DMS53 (cell line): ENCODE measurements around the gene ITIH4.

Source experiments
- DNase-seq: peaks from one replicate; lab custom pipeline; 2025; lab: John Stamatoyannopoulos, UW

Gene ITIH4

DNA sequence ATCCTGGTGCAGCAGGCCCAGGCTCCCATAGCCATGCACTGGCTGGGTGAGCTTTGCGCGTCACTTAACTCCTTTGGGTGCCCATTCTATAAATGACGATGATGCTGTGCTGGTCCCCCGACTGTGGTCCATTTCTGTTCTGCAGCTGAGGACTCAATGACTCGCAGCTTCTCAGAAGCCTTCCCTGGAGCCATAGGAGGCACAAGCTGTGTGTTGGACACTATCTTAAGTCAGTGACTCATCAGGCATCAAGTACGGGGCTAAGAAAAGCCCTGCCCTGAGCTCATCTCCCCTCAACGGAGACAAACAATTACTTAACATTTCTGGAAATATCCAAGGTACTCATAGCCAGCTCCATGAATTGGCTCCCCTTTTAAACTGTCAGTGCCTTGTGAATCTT lies 18.1 kb upstream of the ITIH4 start:
- DNase-seq = no peak

DNA sequence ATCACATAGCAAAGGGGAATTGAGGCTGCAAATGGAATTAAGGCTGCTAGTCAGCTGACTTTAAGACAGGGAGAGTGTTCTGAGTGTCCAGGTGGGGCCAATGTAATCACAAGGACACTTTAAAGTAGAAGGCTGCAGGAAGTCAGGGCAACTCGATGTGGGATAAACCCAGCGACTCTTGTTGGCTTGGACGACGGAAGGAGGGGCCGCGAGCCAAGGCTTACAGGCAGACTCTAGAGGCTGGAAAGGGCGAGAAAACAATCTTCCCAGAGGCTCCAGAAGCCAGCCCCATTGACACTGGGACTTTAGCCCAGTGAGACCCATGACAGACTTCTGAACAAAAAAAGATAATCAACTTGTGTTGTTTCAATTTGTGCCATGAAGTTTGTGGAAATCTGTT lies 17.3 kb upstream of the ITIH4 start:
- no peak for DNase-seq

DNA sequence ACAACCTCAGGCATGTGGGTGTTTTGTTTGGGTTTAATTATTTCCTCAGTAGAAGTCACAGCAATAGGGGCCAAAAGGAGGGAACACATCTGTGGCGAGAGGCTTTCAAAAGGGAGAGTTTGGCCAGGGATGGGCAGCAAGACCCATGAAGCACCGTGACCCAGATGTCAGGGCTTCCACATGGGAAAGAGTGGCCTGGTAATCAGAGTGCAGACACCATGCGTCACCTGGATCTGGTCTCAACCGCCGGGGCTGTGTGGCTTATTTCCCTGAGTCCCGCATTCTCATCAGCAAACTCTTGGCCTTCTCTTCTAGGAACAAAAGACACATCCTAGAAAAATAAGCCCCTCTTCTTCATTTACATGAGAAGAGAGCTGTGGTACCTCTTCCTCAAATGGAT lies 16.8 kb upstream of the ITIH4 start:
- DNase-seq = no peak

DNA sequence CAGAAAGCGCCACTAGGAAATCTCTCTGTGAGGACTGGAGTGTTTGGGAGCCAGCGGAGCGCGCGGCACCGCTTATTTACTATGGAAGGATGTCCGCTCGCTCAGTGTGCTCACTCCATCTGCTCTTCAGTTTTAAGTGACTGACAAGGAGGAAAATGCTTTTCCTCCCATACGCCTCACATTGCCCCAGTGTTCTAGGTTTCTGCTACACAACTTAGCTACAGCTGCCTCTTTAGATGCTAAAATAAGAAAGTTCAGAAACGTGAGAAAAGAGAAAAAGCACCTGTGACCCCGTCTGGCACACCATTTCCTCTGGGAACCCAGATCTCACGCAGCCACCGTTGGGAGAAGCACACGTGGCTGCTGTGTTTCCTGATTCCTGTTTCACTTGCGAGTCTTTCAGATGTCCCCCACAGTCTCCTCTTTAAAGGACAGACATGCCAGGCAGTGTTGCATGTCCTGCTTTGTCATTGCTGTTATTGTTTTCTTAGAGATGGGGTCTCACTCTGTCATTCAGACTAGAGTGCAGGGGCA lies 16.0 kb upstream of the ITIH4 start:
- no peak for DNase-seq

DNA sequence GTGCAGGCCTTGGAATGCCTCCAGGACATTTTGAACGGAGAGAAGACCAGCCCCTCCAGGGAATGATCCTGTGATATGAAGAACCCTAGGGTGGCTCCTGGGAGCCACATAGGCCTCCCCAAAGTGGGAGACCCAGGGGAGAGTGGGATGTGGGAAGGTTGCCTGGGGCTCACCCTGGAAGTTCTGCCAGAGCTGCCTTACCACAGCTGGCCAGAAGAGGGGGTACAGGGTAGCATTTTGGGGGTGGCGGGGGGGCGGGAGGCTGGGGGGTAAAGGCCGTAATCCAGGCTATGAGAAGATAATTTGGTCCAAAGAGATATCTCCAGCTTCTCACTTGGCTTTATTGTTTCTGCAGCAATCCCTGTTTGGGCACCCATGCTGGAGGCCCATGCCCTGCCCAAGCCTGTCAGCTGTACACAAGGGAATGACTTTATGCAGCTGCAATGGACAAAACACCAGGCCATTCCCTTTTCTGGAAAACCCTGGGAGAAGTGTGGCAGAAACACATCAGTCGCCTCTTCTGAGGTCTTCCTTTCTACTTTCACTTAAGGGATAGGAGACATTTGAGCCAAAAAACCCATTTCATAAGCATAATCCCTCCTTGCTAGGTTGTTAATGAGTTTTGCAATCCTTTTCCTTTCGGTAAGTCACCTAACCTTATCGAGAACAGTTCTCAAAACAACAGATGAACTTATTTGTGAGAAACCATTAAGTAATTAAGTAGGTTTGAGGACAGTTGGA lies 15.4 kb upstream of the ITIH4 start:
- no peak for DNase-seq

DNA sequence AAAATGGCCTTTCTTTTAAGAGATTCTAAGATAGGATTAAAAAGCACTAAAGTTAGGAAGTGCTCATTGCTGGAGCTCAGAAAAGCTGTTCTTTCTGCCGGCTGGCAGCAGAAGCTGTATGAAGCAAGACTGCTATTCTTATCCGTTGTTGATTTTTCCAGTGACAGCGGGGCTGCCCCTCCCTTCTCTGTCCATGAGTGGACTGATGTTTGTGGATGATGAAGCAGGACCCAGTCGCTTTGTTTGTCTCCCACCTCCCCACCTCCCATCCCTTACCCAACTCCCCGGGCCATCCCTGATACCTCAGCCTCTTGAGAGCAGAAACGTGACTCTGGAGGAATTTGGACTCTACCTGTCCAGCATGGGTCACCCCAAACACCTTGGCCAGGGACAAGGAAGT lies 14.7 kb upstream of the ITIH4 start:
- DNase-seq = peak; percentile 2

DNA sequence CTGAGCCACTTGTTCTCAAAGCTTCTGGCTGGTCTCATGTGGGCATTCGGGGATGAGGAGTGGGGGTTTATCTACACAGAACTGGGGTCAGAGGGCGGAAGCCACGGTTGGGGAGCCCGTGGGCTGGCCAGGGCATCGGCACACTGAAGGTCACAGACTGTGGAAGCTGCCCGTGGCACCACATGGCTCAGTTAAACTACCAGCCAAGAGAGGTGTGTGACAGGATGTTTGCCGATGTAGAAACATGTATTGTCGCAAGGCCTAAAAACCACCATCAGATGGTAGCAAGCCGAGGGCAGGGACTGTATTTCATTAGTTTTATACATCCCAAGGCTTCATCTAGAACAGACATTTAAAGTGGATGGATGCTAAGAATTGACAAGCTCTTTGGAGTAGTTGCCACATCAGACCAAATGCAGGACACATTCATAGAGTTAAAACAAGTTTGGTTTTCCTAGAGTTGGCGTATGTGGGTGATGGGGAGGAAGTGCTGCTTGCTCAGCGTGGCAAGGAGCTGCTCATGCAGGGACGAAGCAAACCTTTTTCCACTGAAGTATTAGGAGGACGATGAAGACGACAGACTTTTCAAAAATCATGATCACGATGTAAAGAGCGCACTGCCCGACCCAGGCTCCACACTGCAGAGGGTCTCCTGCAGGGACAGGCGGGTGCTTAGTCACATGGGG lies 14.0 kb upstream of the ITIH4 start:
- no peak for DNase-seq

DNA sequence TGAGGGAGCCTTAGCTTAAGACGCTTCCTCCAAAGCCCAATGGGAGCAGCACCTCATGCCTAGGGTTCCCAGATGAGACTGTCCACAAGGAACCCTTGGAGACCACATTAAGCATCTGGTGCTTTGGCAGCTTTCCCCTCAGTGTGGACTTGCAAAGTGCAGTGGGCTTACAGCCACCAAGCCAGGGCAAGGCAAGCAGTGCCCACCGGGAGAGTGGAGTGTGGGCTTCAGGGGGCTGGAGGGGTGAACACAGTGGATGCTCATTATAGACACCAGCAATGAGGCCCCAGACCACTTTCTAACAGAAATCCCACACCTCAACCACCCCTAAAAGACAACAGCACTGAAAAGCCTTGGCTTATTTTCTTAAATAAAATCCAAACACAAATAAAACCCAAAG lies 13.4 kb upstream of the ITIH4 start:
- DNase-seq = no peak

DNA sequence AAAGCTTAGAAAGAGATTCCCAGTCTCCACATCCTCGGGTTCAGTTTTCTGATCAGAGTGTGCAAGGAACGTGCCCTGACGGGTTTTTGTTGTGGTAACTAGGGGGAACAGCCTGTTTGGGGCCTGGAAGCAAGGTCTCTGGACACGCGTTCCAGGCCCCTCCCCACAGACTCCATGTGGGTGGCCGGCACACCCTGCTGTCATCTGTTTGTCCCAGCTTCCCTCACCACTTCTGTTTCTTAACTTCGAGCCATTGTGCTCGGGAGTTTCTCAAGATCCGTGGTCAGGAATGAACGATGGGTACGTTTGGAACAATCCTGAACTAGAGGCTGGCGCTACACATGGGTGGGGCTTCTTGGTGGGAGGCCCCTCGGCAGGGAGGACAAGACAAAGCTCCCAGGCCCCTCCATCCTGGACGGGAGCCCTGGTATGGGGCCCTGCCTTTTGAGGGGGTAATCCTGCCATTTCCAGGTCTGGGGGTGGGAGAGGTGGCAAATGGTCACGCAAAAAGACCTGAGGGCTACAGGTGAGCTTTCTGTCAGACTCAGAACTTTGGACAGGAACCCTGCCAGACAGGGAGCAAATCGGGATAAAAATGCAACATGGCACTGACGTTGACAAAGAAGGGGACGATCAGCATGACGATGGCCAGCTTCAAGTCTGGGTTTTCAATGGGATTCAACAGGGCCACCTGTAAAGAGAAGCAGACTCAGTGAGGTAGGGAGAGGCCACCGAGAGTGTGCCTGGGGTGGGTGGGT lies 12.8 kb upstream of the ITIH4 start:
- DNase-seq = no peak

DNA sequence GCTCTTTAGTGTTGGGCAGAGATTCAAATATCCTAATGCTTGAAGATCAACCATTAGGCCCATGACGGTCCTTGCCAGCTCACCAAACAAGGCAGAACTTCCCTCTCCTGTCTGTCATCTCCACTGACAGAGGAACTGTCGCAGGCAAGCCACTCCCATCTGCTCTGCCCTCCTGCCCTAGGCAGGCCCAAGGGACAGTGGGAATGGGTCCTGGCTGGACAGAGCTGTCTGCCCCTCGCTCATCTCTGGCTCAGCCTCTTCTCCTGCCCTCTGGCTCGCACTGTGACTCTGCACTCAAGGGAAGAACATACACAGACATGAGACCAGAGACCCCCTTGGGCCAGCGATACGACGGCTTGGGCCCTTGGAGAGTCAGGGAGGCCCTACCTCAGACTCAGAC lies 12.0 kb upstream of the ITIH4 start:
- no peak for DNase-seq

DNA sequence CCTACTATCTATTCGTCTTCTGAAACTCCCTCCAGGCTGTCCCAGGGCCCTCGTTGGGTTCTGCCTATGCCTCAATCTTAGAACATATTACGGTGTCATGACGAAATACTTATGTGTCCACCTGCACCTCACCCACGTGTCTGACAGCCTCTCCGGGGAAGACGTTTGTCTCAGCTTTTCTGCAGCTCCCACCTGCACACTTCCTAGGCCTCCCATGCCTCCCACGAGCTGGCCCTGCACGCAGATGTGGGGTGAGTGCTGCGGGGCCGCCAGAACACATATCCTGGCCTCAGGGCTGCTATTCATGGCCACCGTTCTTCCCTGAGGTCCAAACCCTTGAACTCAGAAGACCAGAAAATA lies 11.5 kb upstream of the ITIH4 start:
- no peak for DNase-seq

DNA sequence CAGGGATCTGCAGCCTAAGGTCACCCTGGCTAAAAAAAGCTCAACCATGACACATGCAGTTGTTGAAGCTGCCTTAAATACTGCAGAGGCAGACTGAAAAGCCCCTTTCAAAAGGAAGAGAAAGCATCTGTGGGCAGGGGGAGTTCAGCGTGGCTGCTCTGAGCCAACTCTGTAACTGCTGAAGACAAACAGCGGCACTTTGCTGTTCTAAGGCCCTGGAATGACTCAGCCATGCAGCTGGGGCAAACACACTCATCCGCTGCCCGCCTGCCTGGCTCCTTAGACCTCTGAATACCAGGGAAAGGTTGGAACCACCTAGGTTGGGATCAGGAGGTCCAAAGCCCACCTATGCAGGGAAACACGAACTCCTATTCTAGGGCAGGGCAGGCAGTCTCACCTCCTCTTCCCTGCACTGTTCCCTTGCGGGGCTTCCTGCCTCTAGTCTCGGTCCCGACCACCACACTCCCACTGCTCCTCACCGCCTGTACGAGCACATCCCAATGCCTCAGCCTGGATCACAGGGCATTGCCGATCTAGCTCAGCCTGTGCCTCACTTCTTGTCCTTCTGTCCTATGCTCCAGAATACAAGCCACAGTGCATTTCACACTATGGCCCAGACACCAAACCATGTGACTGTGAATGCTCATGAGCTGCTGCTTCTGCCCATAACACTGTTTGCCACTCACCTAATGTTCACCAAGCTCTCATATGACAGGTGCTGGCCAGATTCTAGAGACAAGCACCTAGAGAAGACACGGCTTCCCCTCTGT lies 10.9 kb upstream of the ITIH4 start:
- DNase-seq = no peak

DNA sequence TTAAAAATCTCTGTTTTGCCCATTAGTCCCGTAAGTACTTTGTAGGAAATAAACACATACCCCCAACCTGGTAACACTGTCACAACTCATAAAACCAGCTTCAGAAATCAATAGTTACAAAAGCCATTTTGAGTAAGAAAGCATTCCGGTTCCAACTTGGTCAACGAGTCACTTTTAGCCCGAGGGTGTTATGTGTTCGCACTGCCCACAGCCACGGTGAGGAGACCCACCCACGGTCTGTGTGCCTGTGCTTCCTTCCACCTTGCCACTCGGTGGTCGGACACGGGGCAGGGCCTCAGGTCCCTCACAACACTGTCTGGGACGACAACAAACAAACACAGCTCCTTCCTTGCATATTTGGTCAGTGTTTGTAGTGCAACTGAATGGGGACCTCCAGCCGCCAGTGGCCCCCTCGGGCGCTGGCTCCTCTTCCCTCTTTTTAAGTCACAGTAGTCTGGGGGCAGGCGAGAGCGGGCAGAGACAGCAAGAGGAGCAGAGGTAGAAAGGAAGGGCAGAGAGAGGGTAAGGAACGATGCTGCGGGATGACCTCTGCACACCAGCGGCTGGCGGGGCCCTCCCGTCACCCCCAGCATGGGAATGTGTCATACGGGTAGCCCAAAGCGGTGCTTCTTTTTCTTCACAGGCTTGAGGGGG lies 9.5 kb upstream of the ITIH4 start:
- DNase-seq = no peak

DNA sequence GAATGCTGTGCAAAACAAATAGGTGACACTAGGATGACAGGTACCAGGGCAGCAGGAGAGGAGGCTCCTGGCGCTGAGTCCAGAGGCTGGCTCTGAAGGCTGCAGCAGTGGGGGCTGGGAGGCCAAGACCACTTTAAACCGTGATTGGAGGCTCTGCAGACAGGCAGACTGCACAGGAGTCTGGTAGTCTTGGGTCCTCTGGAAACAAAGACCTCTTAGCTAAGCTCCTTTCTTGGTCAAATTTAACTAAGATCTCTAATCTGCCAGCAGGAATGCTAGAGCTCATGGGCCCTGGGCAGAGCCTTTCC lies 8.8 kb upstream of the ITIH4 start:
- DNase-seq = no peak

DNA sequence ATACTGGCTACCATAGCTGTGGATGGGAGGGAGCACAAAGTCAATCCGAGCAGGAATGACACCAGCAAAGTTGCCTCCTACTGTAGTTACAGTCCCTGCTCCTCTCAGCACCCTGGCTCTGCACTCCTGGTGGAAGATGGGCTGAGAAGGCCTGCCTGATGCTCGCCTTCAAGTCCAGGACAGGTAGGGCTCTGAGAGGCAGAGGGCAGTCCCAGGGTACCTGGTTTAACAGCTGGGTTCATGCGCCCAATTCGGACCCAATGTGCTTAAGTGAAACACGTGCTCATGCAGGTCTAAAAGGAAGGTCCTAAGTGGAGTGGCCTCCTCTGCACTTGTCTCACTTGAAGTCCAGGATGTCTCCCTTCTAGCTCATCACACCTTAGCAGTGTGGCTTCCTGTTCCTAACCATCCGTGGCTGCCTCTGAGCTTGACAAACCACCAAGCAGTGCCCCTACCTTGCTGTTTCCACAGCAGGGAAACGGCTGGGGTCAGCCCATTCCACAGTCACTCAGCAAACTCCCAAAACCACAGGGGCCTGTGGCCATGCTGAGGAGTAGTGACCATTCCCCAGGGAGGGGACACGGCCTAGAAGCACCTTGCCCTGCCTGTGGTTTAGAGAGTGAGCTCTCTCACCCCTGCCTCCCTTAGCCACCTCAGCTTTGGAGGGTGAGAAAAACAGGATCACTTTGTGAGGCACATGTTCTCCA lies 8.2 kb upstream of the ITIH4 start:
- DNase-seq = no peak

DNA sequence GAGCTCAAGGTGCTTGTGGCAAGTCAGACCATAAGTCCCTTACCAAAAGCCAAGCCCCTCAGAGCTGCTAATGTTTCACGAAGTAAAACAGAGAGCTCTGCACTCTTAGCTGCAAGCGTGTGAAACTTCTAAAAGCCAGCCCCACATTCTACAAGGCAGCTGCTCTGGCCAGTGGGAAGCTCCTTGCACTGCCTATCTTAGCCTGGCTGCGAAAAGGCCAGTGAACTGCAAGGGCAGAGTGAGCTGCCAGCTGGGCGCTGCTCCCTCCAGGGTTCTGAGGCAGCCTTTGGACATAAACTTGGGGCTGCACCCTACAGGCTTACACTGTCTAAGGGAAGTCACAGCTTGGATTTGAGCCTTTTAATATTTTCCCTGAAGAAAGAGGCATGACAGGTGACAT lies 6.5 kb upstream of the ITIH4 start:
- DNase-seq = no peak

DNA sequence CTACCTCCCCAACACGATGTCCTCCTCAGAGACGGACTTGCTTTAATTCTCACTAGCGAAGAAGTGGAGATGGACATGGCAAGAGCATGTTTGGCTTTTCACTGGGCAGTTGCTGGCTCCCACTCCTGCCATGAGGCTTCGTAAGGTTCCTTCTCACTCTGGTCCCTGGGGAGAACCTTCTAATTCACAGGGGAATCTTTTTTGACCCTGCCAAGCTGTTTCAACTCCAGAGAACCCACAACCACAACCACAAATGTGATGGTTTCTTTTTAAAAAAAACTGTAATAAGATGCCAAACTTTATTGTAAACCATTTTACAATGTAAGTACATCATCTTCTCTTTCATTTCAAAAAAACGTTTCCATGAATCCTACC lies 6.0 kb upstream of the ITIH4 start:
- no peak for DNase-seq

DNA sequence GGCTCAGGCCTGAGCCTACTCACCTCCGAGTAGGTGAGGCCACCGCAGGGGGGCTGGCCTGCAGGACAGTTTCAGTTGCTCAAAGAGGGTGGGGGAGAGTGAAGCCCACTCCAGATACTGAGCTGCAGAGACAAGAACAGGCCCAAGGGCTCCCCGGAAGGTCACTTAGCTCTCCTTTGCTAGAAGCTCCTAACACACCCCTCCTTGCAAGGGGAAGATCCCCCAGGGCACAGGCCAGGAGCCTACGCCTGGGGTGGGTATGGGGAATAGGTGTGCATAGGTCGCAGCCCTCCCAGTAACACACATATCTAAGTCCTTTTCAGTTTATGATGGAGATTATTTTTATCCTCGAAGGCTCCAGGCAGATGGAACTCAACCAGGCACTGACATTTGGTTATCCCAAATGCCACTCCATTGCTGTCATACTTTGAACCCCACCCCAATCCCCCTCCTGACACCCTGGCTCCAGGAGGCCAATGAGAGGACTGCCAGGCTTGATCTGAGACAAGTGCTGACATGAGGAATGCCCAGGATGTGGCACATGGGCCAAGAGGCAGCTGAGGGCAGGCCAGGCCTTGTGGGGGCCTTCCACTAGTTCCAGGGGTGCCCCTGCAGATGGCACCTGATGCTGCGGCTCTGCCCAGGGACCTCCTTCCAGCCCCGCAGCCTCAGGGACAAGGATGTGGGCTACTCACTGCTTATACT lies 5.4 kb upstream of the ITIH4 start:
- no peak for DNase-seq

DNA sequence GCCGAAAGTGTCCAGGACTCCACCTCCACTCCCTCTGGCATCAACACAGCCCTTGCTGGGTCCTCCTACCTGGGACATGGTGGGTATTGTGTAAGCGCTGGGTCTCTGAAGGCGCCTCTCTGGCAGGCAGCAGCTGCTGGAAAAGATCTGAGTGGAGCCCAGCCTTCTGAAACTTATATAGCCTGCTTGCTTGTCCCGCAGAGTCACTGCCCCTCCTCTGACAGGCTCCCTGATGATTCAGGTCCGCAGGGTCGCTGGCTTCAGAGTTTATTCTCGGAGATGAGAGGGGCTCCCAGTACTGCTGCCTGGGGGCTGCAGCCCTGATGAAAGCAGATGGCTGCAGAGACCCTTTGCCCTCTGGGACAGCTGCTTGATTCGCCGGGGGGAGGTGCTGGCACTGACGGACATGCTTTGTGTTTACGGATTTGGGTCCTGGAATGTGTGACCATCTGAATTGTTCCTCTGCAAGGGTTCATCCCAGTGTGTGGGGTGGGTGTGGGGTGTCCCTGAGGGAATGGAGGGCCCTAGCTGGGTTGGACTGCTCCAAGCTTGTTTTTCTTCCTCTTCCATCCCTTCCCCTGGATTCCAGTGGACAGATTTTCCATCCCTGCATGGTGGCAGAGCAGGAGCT lies 4.5 kb upstream of the ITIH4 start, which contains the start of gene MUSTN1:
Gene MUSTN1 (minus strand): TSS at position 149 of the 631 bp plus-strand sequence. CDS start 71 bp downstream, at position 78.
- no peak for DNase-seq

DNA sequence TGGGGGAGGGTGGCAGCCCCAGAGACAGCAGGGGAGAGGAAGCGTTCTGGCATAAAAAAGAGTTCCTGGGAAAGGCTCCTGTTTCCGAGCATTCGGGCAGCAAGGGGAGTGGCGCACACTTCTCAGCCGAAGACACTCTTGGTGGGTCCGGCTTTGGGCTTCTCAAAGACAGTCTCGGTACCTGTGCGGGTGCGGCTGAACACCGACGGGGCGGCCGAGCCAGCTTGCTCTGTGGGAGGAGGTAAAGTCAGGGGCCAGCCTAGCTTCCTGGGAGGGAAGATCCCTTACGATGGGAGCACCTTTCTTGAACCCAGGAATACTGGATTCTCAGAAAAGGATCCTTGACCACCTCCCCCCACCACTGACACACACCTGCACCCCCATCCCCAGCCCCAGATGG lies 2.7 kb upstream of the ITIH4 start:
- DNase-seq = no peak
